KBM-7 (cell line): Measurements from ENCODE around the gene MPZL1.
"Not testable (repeated sequence)": the region's sequence is repeated elsewhere in the genome, so short reads cannot be mapped to it uniquely, and the experiment has no call there.

ENCODE experiments used
- DNase-seq: peaks from one replicate; pipeline ENCODE4 v3.0.0-alpha.2; 2015
- in situ Hi-C: fragments of 300-500 bp; cut with MboI; formaldehyde crosslinking; loops from 2 replicates; pipeline ENCODE4 v1.14.3; 2020; ENCODE audit warnings: low sequenced_read_pairs, low pct_unique_long_range_greater_than_20kb, mixed read lengths

MPZL1 gene

DNA sequence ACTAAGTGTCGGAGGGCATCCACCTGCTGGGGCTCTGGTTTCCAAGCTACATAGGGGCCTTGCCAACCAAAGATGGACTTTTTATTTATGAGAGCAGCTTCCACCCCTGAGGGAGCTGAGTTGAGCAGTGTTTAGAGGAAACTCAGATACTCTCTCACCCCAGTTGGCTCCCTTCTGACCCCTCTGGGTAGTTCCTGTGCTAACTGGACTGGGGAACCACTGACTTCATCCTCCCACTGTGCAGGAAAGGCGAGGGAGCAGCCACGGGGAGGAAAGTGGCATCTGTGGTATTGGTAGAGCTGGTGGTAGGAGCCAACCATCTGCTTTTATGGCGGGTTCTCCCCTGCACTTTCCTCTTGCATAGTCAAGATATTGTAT, 70.4 kb downstream of the MPZL1 start:
- DNase-seq = no peak
- in situ Hi-C loops = no loop called here

DNA sequence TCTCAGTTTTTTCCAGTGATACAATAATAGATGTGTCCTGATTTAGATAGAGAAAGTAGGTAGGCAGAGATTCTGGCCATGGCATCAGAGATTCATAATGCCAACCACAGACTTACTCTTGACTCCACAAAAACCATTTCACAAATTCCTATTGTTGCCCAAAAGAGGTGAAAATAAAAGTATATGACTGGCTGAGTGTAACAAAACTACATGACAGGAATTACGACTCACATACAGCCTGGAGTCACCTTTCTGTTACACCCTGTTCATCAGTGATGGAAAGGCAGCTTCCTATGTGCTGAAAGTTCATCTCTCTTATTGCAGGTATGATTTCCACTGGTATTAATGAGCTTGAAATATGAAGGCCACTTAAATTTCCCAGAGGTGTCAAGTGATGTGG, 72.3 kb downstream of the MPZL1 start:
- in situ Hi-C loops = no loop called here
- DNase-seq = no peak

DNA sequence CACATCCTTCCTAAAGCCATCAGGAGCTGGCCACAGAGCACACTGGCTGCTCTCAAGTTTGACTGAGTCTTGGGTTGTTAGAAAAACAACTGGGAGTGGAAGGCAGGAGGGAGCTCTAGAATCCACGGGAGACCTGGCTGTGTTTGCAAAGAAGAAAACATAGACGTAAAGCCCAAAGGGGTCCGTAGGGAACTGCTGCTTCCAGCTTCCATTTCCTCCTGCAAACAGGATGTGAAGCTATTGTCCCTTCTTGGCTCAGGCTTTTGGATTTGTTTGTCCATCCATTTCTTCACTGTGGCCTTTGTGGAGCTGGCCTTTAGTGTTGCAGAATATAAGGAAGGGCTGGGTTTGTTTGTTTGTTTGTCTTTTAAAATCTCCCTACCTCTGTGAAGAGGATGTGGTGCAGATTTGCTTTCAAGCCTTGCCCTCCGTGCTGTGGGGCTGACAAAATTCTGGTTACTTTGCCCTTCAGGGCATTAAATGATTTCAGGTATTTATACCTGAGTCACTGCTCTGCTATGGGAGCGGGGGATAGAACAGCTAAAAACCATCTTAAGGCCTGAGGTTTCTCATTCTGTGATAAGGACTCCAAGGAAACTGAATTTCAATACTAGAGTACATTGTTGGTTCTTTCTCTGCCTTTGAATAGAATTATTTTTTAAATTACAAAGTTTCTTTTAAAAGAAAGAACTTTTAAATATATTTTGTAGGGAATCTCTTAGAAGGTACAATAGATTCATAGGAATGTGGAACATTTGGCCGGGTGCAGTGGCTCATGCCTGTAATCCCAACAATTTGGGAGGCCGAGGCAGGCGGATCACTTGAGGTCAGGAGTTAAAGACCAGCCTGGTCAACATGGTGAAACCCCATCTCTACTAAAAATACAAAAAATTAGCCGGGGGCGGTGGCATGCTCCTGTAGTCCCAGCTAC, 74.3 kb downstream of the MPZL1 start:
- in situ Hi-C loops = no loop called here
- no peak for DNase-seq

DNA sequence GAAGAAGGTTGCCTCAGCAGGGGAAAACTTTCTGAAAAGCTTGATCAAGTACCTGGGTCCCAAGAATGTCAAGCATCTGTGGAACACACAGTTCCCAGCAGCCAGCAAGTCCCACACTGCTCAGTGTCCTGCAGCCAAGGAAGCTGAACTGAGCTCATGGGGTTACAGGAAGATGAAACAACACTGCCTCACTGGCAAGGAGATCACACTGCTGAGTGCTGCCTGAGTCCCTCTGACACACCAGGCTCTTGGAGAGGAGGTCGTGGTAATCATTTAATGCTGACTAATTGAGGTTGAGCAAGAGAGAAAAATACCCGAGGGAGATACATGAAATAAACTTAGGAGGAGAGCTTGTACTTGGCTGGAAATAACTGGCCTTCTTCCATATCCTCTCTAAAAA, 75.2 kb downstream of the MPZL1 start:
- in situ Hi-C loops = no loop called here
- DNase-seq = peak; percentile 48

DNA sequence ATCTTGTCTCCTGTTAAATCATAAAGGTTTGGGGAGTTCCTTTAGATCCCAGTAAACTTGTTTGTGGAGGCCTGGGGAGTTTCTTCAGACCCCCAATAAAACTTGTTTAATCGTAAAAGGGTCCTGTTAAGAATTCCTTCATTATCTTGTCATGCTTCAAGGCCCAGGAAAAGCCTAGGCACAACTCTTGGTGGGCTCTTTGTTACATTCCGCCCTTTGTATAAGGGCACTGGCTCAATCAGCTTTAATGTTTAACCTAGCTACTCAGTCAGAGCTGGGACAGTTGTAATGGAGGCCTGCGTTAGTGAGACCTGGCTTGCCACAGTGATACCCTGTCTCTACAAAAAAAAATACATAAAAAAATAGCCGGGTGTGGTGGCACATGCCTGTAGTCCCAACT, 77.2 kb downstream of the MPZL1 start:
- no peak for DNase-seq
- in situ Hi-C loops = no loop called here

DNA sequence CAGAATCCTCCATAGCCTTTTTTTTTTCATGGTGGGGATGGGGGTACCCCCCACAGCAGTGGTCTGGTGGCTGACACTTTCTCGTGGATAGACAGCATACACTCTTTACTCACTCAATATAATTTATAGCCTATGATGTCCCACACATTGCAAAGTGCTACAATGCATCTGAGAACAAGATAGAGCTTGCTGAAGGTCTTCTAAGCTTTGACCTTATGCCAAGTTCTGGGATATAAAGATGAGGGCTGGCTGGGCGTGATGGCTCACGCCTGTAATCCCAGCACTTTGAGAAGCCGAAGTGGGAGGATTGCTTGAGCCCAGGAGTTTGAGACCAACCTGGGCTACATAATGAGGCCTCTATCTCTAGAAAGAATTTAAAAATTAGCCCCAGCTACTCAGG, 78.0 kb downstream of the MPZL1 start:
- in situ Hi-C loops = no loop called here
- no peak for DNase-seq

DNA sequence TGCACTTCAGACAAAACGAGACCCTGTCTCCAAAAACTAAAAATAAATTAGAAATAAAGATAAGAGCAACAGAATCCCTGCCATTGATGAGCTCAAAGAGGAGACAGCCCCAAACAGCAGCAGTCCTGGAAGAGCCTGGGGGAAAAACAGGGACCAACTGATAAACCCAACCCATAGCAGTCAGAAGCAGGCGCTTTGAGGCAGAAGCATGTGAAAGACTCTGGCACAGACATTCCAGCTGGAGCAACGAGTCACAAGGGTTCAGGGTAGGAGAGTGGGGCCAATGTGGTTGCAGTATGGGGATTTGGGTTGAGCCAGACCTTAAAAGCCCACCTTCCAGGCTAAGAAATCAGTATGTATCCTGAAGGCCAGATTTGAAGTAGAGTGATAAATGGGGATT, 78.5 kb downstream of the MPZL1 start:
- DNase-seq = no peak
- in situ Hi-C loops = no loop called here

DNA sequence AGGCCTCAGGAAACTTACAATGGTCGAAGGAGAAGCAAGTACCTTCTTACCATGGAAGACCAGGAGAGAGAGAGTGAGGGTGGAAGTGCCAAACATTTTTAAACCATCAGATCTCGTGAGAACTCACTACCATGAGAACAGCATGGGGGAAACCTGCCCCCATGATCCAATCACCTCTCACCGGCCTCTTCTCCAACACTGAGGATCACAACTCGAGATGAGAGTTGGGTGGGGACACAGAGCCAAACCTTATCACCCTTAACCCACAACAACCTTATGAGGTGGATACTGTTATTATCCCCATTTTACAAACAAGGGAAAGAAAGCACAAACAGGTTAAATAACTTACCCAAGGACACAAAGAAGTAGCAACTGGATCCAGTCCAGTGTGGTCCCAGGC, 80.5 kb downstream of the MPZL1 start:
- no peak for DNase-seq
- in situ Hi-C loops = no loop called here

DNA sequence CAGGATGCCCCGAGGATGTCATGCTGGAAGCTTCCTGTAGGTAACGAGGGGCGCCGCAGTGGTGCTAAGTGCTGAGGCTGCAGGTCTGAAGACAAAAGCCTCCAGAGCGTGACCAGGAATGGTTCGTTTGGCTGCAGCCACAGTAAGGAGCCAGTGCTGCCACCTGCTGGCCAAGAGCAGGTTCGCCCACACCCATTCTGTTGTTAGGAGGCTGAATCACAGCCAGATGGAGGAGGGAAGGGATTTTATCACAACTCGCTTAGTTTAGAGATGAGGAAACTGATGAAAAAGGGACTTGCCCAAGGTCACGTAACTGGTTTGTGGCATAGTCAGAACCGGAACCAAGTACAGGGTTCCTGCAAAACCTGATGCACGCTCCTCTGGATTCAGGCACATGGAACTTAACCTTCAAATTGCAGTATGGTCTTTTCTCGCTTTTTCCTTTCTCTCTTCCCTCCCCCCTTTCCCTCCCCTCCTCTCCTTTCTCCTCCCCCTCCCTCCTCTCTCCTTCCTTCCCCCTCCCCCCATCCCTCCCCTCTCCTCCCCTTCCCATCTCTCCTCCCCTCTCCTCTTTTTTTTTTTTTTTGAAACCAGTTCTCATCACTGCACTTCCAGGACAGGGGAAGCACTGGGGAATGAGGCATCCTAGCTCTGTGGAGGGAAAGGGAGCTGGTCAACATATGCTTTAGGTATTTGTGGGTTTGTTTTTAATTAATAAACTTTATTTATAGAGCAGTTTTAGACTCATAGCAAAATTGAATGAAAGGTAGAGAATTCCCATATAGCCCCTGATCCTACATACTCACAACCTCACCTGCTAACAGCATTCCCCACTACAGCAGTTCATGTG, 81.8 kb downstream of the MPZL1 start:
- peak; percentile 96 for DNase-seq
- in situ Hi-C loops = no loop called here

DNA sequence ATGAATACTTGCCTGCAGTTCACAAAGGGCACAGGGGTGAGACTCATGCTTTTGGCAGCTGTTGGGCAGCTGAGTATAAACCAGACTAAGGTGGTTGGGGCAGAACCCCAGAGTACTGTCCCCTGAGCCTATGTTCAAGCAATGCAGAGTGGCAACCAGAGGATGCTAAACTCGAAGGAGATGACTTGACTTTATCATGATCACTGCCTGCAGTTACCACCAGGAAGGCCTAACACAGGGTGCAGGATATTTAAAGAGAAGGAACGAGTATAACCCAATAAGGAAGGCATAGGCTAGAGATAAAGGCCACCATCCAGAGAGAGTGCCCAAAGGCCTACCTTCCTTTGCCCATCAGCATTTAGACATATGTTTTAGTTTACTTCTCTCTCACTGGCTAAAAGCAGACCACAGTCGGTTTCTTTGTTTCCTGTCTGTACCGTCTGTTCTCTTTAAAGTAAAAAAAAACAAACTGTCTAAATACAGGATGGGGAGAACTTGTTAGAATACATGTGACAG, 83.3 kb downstream of the MPZL1 start:
- in situ Hi-C loops = no loop called here
- DNase-seq = peak; percentile 86

DNA sequence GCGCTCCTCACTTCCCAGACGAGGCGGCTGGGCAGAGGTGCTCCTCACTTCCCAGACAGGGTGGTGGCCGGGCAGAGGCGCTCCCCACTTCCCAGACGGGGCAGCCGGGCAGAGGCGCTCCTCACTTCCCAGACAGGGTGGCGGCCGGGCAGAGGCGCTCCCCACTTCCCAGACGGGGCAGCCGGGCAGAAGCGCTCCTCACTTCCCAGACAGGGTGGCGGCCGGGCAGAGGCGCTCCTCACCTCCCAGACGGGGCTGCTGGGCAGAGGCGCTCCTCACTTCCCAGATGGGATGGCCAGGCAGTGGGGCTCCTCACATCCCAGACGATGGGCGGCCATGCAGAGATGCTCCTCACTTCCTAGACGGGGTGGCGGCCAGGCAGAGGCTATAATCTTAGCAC, 84.5 kb downstream of the MPZL1 start:
- DNase-seq, in situ Hi-C loops: not testable (repeated sequence)

DNA sequence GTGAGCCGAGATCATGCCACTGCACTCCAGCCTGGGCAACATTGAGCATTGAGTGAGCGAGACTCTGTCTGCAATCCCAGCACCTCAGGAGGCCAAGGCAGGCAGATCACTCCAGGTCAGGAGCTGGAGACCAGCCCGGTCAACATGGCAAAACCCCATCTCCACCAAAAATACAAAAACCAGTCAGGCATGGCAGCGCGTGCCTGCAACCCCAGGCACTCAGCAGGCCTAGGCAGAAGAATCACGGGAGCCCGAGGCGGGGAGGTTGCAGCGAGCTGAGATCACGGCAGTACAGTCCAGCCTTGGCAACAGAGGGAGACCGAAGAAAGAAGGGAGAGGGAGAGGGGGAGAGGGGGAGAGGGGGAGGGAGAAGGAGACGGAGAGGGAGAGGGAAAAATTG, 84.9 kb downstream of the MPZL1 start:
- DNase-seq, in situ Hi-C loops: not testable (repeated sequence)

DNA sequence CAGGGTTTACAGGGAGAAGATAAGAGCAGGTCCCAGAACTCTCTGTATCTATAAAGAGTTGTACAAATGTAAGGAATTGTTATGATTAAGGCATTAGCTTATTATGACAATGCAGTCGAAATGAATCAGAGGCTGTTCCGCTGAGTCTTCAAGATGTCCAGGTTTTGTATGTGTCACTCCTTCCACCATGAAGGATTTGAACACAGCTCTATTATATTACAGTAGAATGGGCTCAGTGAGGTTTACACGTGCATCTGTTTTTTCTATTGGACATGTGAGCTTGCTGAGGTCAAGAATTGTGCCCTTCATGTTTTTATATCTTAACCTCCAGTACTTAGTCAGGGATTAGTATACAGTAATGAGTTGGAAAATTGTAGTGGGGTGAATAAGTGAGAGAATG, 86.3 kb downstream of the MPZL1 start:
- in situ Hi-C loops = no loop called here
- no peak for DNase-seq

DNA sequence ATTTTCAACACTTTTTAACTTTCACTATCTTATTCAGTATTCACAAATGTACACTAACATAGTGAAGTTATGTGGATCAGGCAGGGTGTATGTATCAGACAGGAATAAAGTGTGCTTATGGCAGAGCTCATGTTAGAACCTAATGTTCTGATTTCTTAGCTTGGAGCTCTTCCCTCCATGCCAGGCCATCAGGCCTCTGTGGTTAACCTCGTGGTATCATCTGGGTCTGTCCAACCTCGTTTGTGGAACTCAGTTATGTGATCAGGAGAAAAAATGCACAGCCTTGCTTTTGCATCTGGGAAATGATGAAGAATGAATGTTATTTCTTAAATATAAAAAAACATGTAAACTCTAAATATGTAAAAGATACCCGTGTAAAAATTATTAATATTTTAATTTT, 86.9 kb downstream of the MPZL1 start:
- in situ Hi-C loops = no loop called here
- no peak for DNase-seq

DNA sequence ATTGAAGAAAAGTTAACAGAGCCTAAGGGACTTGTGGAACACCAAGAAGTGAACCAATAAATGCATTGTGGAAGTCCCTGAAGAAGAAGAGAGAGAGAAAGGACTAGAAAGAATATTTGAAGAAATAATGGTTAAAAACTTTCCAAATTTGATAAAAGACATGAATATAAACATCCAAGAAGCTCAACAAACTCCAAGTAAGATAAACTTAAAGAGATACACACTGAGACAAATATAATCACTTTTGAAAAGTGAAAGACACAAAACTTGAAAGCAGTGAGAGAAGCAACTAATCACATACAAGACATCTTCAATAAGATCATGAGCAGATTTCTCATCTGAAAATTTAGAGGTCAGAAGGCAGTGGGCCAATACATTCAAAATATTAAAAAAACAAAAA, 91.2 kb downstream of the MPZL1 start:
- in situ Hi-C loops = no loop called here

DNA sequence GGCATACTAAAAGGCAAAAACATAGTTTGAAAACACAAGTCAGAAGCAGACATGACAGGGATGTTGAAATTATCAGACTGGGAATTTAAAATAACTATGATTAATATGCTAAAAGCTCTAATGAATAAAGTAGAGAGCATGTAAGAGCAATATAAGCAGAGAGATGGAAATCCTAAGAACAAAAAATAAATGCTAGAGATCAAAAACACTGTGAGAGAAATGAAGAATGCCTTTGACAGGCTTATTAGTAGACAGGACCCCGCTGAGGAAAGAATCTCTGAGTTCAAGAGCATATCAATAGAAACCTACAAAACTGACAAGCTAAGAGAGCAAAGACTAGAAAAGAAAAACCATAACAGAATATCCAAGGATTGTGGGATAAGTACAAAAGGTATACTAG, 93.9 kb downstream of the MPZL1 start:
- in situ Hi-C loops = no loop called here
- no peak for DNase-seq

More for the DNA sequence above, 91.2 kb downstream of the MPZL1 start:
- DNase-seq = no peak

DNA sequence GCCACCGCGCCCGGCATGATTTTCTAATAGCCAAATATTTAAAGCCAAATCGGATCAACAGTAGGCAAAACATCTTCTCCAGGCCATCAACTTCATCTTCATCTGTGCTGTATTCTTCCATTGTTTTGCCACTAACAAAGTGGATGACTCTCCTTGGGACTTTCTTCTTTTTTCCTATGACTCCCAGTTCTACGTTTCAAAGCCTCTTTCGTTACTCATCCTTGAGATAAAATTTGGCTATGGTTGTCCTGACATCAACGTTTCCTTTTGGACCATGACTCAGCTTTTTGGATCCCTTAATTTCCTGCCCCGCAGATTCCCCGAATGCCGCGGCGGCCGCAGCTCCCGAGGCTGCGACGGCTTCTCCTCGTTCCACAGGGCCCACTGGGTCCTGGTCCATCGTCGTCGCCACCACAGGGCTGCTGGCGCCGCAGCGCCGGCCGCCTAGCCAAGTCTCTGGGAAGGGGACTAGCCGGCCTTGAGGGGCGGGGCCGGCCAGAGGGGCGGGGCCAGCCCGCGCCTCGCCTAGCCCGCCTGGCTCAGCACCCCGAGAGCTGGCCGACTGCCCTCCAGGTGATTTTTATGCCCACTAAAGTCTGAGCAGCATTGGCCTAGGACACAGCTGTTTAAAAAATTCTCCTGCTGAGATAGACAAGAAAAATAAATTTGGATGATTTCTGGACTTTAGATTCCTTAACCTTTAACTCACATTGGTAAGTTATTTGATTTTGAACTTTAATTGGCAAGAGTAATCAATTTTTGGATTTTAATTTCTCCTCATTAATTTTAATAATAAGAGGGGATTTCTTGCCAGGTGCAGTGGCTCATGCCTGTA, 98.3 kb downstream of the MPZL1 start:
- in situ Hi-C loops = no loop called here
- peak; percentile 53 for DNase-seq

DNA sequence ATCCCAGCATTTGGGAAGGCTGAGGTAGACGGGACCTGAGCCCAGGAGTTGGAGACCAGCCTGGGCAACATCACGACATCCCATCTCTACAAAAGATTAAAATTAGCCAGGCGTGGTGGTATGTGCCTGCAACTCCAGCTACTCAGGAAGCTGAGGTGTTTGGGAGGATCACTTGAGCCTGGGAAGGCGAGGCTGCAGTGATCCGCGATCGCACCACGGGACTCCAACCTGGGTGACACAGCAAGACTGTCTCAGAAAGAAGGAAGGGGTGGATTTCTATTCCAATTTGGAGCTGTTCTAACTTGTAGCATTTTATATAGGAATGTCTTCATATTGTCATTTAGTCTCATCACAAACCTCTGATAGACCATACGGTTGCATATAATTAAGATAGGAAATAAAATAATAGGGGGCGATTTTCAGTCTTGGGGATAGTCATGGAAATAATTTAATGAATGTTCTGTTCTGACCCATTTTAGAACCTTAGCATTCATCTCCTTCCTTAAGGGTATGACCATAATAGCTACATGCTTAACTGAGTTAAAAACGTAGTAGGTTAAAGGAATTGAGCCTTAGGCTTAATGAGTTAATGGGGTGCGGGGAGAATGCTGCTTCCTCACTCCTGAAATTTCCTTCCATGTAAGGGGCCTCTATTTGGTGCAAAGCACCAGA, 99.0 kb downstream of the MPZL1 start:
- in situ Hi-C loops = no loop called here

DNA sequence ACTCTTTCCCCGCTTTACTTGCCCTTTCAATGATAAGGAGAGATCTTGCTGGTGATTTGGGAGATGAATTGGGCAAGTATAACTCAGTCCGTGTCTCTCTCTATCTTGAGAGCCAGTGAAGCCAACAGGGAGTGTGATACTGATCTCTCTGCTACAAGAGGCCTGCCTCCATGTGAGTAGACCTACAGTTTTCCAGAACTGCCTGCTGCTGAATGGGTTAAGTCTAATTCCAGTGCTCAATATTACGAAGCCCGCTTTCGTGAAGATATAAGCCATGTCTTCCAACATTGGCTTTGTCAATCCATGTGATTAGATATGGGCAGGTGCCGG, 99.5 kb downstream of the MPZL1 start:
- no peak for DNase-seq
- in situ Hi-C loops = no loop called here

More for the DNA sequence above, 99.0 kb downstream of the MPZL1 start:
- DNase-seq = no peak
